NCI-H345 treated with DMSO at 0.1 percent for 48 hours (cell line): ENCODE results near the gene PIP5K1C.
"Not testable (repeated sequence)": the region's sequence is repeated elsewhere in the genome, so short reads cannot be mapped to it uniquely, and the experiment has no call there.

Experiments used
- DNase-seq: peaks from one replicate; lab custom pipeline; 2025; ENCODE audit not compliant: unreplicated experiment; lab: John Stamatoyannopoulos, UW

Gene PIP5K1C

GRCh38 chr19:3661284-3662238 is 38.7 kb downstream of the PIP5K1C start:
- DNase-seq, result no peak

DNA sequence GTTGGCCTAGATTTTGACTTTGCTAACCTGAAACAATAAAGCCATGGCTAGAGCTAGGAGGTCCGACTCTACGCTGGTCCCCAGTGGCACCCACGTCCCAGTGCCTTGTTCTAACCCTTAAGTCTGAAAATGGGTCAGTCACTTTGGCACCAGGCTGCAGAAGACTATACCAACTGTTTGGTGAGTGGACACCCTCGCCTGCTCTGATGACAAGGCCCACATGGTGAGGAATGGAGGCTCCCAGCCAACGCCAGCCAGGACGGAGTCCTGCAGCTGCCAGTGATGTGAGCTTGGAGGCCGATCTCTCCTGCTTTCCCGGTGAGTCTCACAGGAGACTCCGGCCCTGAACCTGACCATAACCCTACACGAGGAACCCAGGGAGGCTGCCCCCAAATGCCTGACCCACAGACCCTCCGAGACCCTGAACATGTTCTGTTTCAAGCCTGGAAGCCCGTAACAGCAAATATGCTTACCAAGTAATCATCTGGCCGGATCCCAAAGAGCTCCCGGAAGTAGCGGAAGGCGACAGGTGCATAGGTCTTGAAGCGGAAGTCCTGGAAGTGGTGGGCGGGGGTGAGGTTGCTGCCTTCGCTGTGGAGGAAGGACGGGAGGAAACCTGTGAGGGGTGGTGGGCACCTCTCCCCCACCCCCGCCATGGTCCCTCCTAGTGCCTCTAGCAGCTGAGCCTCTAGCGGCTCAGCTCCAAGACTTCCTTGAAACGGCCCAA is 39.6 kb downstream of the PIP5K1C start:
- DNase-seq, result no peak

DNA sequence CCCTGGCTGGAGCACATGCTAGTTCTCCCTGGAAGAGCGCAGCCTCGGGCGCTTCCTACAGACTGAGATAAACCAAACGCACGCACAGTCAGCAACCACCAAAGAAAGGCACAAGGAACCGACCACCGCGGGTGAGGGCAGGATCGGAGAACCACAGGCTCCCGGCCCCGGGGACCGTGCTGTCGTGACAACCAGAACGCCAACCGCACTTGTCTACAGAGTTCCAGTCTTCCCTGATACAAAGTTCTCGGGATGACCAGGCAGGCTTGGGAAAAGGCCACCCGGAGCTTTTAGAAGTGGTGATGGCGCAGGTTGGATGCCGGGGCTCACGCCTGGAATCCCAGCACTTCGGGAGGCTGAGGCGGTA is 40.5 kb downstream of the PIP5K1C start:
- DNase-seq, result no peak

DNA sequence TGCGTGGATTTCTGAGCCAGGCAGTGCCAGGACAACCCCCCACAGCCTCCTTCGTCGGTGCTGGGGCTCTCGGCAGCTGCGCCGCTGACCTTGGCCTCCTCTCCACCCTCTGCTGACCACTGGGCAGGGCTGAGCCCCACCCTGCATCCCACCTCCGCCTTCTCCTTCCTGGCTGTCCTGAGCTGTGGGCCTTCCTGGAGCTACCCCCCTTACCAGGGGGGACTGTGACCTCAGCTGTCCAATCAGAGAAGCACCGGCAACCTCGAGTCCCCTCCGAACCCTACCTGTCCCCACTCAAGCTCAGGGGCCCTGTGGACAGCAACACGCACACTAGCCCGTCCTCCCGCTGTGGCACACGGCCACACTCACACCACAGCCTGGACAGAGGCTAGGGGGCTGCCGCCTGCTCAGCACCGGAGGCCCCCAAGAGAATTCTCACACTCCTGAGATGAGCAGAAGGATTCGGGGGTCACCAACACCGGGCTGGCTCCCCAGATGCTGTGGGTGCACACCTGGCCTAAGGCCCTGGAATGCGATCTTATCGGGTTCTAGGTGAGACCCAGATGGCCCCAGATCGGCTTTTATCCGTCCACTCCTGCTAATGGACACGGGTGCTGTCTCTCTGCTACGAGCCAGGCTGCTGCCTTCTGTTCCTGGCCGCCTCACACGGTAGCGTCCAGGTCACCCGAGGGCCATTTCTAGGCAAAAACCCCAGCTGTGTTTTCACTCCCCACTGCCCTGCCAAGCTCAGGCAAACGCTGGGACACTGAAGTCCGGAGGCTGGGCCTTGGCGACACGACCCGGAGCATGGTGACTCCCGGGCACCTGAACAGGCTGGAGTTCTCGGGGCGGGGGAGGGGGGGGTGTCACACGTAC is 41.2 kb downstream of the PIP5K1C start:
- no peak for DNase-seq

DNA sequence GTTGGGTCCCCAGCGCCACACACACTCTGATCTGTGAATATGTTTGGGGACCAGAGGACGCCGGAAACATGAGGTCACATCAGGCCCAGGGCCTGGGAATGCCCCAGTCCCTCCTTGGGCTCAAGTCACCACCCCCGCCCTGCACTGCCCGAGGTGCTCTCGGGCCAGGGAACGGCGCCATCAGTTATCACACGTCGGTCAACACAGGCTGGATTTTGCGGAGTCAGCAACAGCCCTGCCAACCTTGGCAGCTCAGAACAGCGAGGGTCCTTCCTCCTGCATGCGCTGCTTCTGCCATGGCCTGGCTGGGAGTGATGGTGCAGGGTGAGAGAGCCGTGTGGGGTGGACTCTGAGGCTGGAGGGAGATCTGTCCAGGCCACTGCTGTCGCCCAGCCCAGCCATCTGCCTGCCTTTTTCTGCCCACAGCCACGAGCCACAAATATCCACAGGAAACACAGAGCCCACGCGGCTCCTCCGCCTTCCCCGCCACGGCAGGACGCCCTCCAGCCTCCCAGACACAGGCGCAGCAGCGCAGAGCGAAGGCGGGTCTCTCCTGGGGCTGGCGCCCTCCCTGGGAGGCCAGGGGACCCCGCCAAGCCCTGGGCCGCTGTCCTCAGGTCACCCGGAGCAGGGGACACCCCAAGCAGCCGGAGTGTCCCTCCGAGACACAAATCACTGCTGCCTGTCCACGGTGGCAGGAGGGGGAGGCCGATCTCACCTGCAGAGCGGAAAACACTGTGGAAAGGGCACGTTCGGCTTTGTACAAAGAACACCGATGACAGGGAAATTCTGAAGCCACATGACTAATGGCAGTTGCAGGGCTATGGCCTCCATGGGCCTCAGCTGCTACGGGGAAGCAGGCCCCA is 42.0 kb downstream of the PIP5K1C start:
- no peak for DNase-seq

- no peak for DNase-seq
These were observed 42.9 kb downstream of the PIP5K1C start for GRCh38 chr19:3657395-3657769.

DNA sequence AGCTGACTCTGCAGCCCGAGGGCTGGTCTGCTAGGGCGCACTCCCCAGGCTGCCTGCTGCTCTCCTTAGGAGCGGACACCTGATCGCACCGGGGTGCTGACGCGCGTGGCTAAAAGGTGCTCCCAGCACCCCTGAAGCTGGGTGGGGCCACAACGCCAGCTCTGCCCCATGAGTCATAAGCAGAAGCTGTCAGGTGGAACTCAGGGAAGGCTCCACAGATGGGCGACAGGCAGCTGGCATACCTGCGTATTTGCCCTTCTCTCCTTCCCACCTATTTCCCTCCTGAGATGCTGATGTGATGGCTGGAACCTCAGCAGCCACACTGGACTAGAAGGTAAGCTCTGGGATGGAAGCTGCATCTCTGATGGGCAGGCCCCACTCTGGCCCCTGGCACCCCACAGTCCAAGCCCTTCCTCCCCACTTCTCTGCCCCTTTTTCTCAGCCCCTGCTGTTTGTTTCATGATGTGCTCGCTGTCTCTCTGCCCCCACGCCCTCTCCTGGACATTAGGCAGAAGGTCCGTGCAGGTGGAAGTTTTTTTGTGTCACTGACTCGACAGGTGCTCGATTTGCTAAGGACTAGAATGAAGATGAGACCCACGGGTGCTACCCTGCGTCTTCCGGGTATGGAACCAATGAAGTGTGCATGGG is 43.4 kb downstream of the PIP5K1C start:
- no peak for DNase-seq

GRCh38 chr19:3656073-3656746 is 44.1 kb downstream of the PIP5K1C start:
- no peak for DNase-seq

DNA sequence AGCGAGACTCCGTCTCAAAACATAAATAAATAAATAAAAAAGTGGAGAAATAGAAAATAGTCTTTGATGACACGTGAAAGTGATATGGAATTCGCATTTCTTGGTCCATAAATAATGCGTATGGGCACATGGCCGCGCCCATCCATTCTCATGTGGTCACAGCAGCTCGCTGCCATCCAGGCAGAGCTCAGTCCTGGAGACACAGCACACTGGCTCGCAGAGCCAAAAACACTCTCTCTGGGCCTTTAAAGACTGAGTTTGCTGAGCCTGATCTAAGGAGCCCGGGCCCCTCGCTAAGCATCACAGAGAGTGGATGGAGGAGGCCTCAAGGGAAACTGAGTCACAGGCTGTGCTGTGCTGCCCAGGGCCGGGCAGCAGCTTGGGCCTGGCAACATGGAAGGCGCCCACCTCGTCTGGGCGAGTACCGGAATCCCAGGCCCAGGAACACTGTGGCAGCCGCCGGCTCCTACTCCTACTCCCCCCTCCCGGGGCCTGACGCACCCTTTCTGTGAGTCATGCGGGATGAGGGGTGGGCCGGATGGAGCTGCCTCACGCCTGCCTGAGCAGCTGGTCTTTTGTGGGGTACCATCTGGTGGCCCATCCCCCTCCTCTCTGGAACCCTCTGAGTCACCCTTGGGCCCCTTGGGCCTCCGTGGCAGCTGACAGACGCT is 44.7 kb downstream of the PIP5K1C start:
- DNase-seq, result no peak

- no peak for DNase-seq
These were observed 46.3 kb downstream of the PIP5K1C start for GRCh38 chr19:3653865-3654513.

- DNase-seq, result no peak
These were observed 47.0 kb downstream of the PIP5K1C start for GRCh38 chr19:3653081-3653795.

DNA sequence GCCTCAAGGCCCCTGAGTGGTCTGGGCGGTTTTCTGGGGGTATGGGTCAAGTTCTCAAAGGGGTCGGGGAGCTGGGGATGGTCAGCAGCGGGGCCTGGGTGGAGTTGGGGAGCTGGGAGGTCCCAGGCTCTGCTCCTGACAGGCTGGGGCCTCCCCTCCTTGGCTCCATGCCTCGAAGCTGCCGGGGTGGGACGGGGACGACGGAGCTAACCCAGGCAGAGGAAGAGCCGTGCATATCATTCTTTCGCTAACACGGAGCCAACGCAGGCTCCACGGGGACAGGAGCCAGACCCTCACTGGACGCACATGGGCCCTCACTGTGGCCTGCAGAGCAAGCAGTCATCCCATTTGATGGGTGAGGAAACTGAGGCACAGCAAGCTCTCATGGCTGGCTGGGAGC is 47.8 kb downstream of the PIP5K1C start:
- DNase-seq, result no peak

DNA sequence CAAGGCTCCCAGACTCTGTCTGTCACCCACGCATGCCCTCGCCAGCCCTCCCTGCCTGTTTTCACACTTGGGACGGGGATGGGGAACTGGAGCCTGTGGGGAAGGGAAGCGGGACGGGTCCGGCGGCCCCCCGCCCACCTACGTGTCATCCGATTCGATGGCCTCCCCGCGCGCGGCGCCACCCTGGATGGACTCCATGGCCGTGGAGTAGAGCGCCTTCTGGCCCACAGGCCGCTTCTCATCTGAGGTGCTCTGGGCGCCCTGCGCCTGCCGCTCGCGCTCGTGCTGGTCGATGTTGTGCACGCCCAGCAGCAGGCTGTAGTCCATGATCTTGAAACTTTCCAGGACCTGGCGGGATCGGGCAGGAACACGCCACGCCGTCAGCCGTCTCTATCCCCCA is 48.6 kb downstream of the PIP5K1C start:
- no peak for DNase-seq

DNA sequence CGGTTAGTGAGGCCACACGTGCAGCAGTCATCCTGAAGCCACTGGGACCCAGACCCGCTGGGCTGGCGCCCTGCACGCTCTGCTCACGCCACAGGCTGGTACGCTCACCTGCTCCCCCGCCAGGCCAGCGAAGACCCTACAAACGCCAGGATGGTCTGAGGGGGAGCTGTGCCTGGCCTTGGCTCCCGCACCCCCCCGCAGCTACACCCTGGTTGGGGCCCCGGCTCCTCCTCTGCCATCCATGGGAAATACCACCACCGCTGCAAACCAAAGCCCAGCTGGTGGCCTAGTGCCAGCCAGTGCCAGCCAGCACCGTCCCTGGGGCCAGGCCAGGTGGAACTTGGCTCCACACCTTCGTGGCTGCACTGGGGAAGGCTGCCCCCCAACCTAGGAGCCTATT is 50.4 kb downstream of the PIP5K1C start:
- no peak for DNase-seq

DNA sequence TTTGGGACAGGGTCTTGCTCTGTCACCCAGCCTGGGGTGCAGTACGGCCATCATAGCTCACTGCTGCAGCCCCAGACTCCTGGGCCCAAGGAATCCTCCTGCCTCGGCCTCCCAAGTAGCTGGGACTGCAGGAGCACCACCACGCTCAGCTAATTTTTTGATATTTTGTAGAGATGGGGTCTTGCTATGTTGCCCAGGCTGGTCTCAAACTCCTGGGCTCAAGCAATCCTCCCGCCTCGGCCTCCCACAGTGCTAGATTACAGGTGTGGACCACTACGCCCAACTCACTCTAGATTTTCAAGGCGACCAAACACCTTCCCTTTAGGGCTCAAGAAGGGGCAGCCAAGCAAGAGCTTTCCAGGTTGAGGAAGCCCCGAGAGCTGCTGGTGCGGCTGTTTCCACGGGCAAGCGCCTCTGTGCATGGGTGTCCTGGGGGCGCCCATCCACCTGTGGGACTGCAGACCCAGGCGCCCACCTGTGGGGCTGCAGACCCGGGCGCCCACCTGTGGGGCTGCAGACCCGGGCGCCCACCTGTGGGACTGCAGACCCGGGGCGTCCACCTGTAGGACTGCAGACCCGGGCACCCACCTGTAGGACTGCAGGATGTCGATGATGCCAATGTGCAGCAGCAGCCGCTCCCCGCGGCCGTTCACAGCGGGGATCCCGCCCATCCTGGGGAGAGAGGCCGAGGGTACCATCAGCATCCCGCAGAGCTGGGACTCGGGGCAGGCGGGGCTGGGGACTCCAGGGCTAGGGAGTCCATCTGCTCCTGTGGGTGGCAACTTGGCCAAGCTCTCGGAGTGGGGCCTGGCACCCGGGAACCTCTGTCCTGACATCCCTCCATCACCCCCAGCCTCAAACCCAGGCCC is 52.0 kb downstream of the PIP5K1C start:
- DNase-seq, result no peak

DNA sequence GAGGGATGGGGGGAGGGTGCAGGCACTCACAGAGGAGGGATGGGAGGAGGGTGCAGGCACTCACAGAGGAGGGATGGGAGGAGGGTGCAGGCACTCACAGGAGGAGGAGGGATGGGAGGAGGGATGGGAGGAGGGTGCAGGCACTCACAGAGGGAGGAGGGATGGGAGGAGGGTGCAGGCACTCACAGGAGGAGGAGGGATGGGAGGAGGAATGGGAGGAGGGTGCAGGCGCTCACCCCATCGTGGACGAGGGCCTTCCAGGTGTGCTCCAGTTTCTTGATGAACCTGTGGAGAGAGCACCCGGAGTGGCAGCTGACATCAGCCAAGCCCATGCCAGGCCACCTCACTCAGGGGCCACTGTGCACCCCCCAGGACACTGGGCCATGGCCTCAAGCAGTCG is 53.2 kb downstream of the PIP5K1C start:
- DNase-seq, result not testable (repeated sequence)
